Measurements from ENCODE around the gene PCDHA1.

PCDHA1 gene

DNA sequence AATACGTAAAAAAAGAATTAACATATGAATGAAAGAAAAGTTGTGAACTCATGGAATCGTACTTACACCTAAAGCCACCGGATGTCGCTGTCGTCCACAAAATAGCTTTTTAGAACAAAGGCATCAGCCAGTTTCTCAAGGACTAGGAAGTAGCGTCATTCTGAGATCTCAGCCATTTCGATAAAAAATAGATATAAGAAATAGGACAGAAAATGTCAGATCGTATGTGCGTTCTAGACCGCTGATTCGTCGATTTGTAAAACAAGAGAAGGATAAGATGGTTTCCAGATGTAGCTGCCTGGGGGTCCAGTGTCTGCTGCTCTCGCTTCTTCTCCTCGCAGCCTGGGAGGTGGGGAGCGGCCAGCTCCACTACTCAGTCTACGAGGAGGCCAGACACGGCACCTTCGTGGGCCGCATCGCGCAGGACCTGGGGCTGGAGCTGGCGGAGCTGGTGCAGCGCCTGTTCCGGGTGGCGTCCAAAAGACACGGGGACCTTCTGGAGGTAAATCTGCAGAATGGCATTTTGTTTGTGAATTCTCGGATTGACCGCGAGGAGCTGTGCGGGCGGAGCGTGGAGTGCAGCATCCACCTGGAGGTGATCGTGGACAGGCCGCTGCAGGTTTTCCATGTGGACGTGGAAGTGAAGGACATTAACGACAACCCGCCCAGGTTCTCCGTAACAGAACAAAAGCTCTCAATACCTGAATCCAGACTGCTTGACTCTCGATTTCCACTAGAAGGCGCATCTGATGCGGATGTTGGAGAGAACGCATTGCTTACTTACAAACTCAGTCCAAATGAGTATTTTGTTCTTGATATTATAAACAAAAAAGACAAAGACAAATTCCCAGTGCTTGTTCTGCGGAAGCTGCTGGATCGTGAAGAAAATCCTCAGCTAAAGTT is 70.1 kb downstream of the PCDHA1 start, which contains the start of gene PCDHA10:
TSS of gene PCDHA10 (plus strand) at position 126 of the 903 bp plus-strand sequence. CDS start at position 278, 152 bp downstream.
- TF ChIP-seq Cebpa-rat (IDR thresholded peaks at IDR 0.05), result no peak
- no peak within 1 kb of the TSS for H3K9ac ChIP-seq
- no peak within 1 kb of the TSS for H3K4me2 ChIP-seq
- H3K4me1 ChIP-seq, result no peaks in the 10 kb centered on the region
- no peak within 1 kb of the TSS for H3K27ac ChIP-seq
- no peak within 1 kb of the TSS for H3K4me3 ChIP-seq
- H3K9me3 ChIP-seq (replicated peaks in 1 of 11), result peaks cover 29 to 46% (median 33%) of the 10 kb centered on the region in 11 experiments
- H3K27me3 ChIP-seq, result no peaks in the 10 kb centered on the region
- H3K36me3 ChIP-seq, result no peaks in the 10 kb centered on the region
- H4K20me1 ChIP-seq, result no peaks in the 10 kb centered on the region

DNA sequence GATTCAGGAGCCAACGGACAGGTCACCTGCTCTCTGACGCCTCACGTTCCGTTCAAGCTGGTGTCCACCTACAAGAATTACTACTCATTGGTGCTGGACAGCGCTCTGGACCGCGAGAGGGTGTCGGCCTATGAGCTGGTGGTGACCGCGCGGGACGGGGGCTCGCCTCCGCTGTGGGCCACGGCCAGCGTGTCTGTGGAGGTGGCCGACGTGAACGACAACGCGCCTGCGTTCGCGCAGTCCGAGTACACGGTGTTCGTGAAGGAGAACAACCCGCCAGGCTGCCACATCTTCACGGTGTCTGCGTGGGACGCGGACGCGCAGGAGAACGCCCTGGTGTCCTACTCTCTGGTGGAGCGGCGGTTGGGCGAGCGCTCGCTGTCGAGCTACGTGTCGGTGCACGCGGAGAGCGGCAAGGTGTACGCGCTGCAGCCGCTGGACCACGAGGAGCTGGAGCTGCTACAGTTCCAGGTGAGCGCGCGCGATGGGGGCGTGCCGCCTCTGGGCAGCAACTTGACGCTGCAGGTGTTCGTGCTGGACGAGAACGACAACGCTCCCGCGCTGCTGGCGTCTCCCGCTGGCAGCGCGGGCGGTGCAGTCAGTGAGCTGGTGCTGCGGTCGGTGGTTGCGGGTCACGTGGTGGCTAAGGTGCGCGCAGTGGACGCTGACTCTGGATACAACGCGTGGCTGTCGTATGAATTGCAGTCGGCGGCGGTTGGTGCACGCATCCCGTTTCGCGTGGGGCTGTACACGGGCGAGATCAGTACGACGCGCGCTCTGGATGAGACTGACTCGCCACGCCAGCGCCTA is 71.4 kb downstream of the PCDHA1 start:
- Histone ChIP-seq H3K27ac (no peak overlapping the region), H3K27me3 (no peaks in the 10 kb centered on the region), H3K4me1 (no peaks in the 10 kb centered on the region), H3K9ac (no peak overlapping the region), H4K20me1 (no peaks in the 10 kb centered on the region), H3K36me3 (no peaks in the 10 kb centered on the region), H3K4me3 (no peak overlapping the region), H3K4me2 (no peak overlapping the region), H3K9me3 (replicated peaks in 1 of 11) (peaks cover 42 to 59% (median 47%) of the 10 kb centered on the region in 11 experiments)
- no peak for TF ChIP-seq Cebpa-rat (IDR thresholded peaks at IDR 0.05)

DNA sequence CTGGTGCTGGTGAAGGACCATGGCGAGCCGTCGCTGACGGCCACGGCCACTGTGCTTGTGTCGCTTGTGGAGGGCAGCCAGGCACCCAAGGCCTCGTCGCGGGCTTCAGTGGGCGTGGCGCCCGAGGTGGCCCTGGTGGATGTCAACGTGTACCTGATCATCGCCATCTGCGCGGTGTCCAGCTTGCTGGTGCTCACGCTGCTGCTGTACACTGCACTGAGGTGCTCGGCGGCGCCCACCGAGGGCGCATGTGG is 72.0 kb downstream of the PCDHA1 start:
- Histone ChIP-seq H3K27ac (no peak overlapping the region), H3K9me3 (replicated peaks in 1 of 11) (peaks cover 47 to 61% (median 51%) of the 10 kb centered on the region in 11 experiments), H3K9ac (no peak overlapping the region), H3K4me2 (no peak overlapping the region), H4K20me1 (no peaks in the 10 kb centered on the region), H3K4me1 (no peaks in the 10 kb centered on the region), H3K4me3 (no peak overlapping the region), H3K36me3 (no peaks in the 10 kb centered on the region), H3K27me3 (no peaks in the 10 kb centered on the region)
- TF ChIP-seq Cebpa-rat (IDR thresholded peaks at IDR 0.05), result no peak

DNA sequence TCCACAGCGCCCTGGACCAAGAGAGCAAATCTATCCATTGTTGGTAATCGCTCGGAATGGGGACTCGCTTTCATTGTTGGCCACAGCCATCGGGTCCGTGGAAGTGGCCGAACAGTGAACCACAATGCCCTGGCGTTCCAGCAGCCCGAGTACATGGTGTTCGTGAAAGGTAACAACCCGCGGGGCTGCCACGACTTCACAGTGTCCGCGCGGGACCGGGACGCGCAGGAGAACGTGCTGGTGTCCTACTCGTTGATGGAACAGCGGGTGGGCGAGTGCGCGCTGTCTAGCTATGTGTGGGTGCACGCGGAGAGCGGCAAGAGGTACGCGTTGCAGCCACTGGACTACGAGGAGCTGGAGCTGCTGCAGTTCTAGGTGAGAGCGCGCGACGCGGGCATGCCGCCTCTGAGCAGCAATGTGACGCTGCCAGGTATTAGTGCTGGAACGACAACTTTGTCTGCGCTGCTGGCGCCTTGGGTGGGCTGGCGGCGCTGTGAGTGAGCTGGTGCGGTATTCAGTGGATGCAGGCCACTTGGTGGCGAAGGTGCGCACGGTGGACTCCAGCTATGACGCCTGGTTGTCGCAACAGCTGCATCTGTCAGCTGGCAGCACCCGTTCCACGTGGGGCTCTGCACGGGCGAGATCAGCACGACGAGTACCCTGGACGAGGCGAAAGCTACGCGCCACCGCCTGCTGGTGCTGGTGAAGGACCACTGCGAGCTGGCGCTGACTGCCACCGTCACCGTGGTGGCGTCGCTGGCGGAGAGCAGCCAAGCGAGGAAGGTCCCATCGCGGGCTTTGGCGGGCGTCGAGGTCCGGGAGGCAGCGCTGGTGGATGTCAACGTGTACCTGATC is 76.7 kb downstream of the PCDHA1 start:
- H3K27ac ChIP-seq, result no peak overlapping the region
- no peak overlapping the region for H3K4me3 ChIP-seq
- peaks cover 29 to 42% (median 35%) of the 10 kb centered on the region in 11 experiments for H3K9me3 ChIP-seq (replicated peaks in 1 of 11)
- no peak overlapping the region for H3K9ac ChIP-seq
- H3K4me2 ChIP-seq, result no peak overlapping the region
- H4K20me1 ChIP-seq, result no peaks in the 10 kb centered on the region
- no peaks in the 10 kb centered on the region for H3K36me3 ChIP-seq
- H3K4me1 ChIP-seq, result no peaks in the 10 kb centered on the region
- no peaks in the 10 kb centered on the region for H3K27me3 ChIP-seq
- TF ChIP-seq Cebpa-rat (IDR thresholded peaks at IDR 0.05), result no peak

DNA sequence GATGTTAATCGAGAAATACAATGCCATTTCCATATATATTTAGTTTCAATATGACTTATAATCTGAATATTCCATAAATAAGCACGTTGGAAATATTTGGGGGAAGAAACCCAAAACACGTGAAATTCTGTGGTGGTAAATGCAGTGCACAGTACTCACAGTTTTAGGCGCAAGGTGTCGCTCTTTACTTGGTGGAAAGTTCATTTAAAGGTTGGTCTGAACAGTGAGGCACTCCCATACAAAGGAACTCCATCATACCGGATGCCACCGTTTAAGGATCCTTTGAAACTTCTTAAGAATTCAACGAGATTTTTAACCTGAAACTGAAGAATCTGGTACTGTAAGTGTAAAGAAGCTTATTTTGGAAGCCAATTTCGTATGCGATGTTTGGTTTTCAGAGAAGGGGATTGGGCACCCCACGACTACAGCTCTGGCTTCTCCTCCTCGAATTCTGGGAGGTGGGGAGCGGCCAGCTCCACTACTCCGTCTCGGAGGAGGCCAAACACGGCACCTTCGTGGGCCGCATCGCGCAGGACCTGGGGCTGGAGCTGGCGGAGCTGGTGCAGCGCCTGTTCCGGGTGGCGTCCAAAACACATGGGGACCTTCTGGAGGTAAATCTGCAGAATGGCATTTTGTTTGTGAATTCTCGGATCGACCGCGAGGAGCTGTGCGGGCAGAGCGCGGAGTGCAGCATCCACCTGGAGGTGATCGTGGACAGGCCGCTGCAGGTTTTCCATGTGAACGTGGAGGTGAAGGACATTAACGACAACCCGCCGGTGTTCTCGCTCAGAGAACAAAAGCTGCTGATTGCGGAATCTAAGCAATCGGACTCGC is 83.0 kb downstream of the PCDHA1 start, which contains the start of gene PCDHA11:
TSS of gene PCDHA11 (plus strand) at position 237 of the 834 bp plus-strand sequence. CDS start at position 384, 147 bp downstream.
- no peaks in the 10 kb centered on the region for H3K36me3 ChIP-seq
- H3K4me2 ChIP-seq, result no peak within 1 kb of the TSS
- H3K4me3 ChIP-seq, result no peak within 1 kb of the TSS
- peaks cover 25 to 40% (median 28%) of the 10 kb centered on the region in 11 experiments for H3K9me3 ChIP-seq (replicated peaks in 1 of 11)
- H3K9ac ChIP-seq, result no peak within 1 kb of the TSS
- TF ChIP-seq Cebpa-rat (IDR thresholded peaks at IDR 0.05), result no peak
- no peaks in the 10 kb centered on the region for H4K20me1 ChIP-seq
- no peaks in the 10 kb centered on the region for H3K27me3 ChIP-seq
- H3K4me1 ChIP-seq, result no peaks in the 10 kb centered on the region
- H3K27ac ChIP-seq, result no peak within 1 kb of the TSS

DNA sequence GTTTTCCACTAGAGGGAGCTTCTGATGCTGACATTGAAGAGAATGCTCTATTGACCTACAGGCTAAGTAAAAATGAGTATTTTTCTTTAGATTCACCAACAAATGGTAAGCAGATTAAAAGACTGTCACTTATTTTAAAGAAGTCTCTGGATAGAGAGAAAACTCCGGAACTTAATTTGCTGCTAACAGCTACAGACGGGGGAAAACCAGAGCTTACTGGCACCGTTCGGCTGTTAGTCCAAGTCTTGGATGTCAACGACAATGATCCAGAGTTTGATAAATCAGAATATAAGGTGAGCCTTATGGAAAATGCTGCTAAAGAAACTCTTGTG is 83.6 kb downstream of the PCDHA1 start:
- H3K36me3 ChIP-seq, result no peaks in the 10 kb centered on the region
- H3K4me1 ChIP-seq, result no peaks in the 10 kb centered on the region
- H3K9me3 ChIP-seq (replicated peaks in 1 of 11), result peaks cover 25 to 40% (median 28%) of the 10 kb centered on the region in 11 experiments
- H3K27ac ChIP-seq, result no peak overlapping the region
- no peak for TF ChIP-seq Cebpa-rat (IDR thresholded peaks at IDR 0.05)
- H3K9ac ChIP-seq, result no peak overlapping the region
- no peaks in the 10 kb centered on the region for H3K27me3 ChIP-seq
- no peak overlapping the region for H3K4me3 ChIP-seq
- no peaks in the 10 kb centered on the region for H4K20me1 ChIP-seq
- no peak overlapping the region for H3K4me2 ChIP-seq

DNA sequence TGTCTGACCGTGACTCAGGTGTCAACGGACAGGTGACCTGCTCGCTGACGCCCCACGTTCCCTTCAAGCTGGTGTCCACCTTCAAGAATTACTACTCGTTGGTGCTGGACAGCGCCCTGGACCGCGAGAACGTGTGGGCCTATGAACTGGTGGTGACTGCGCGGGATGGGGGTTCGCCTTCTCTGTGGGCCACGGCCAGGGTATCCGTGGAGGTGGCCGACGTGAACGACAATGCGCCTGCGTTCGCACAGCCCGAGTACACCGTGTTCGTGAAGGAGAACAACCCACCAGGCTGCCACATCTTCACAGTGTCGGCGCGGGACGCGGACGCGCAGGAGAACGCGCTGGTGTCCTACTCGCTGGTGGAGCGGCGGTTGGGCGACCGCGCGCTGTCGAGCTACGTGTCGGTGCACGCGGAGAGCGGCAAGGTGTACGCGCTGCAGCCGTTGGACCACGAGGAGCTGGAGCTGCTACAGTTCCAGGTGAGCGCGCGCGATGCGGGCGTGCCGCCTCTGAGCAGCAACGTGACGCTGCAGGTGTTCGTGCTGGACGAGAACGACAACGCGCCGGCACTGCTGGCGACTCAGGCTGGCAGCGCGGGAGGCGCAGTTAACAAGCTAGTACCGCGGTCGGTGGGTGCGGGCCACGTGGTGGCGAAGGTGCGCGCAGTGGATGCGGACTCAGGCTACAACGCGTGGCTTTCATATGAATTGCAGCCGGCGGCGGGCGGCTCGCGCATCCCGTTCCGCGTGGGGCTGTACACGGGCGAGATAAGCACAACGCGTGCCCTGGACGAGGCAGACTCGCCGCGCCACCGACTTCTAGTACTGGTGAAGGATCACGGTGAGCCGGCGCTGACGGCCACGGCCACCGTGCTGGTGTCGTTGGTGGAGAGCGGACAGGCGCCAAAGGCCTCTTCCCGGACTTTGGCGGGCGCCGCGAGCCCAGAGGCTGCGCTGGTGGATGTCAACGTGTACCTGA is 84.6 kb downstream of the PCDHA1 start:
- H3K36me3 ChIP-seq, result no peaks in the 10 kb centered on the region
- no peak overlapping the region for H3K9ac ChIP-seq
- no peaks in the 10 kb centered on the region for H3K27me3 ChIP-seq
- no peak for TF ChIP-seq Cebpa-rat (IDR thresholded peaks at IDR 0.05)
- no peak overlapping the region for H3K27ac ChIP-seq
- H4K20me1 ChIP-seq, result no peaks in the 10 kb centered on the region
- peaks cover 31 to 49% (median 33%) of the 10 kb centered on the region in 11 experiments for H3K9me3 ChIP-seq (replicated peaks in 1 of 11)
- H3K4me3 ChIP-seq, result no peak overlapping the region
- no peak overlapping the region for H3K4me2 ChIP-seq
- no peaks in the 10 kb centered on the region for H3K4me1 ChIP-seq
